Transverse colon (tissue), 4 donors: ENCODE results near the gene RSPO3. TPM values are rescaled to one million over a fixed set of nuclear protein-coding genes. Genes with fewer than 3 reads are reported as not detected.
A peak's percentile ranks its signal among the peaks of the same experiment; 100 is the strongest.

ENCODE experiments used
- DNase-seq: peaks from one replicate; pipeline ENCODE4 v3.0.0-alpha.2; 2019
- H3K27ac ChIP-seq, 4 donors: fragments of 200-600 bp; sonication (generic); 2 replicates each; pipeline ENCODE4 v1.5.1; 2016 to 2018; ENCODE audit warnings: inconsistent platforms in 4 of 4
- H3K27me3 ChIP-seq: fragments of 200-600 bp; sonication (generic); 2 replicates; pipeline ENCODE4 v1.5.1; 2017; ENCODE audit warnings: inconsistent platforms
- H3K36me3 ChIP-seq, 4 donors: fragments of 200-600 bp; sonication (generic); 2 replicates each; pipeline ENCODE4 v1.5.1; 2017 to 2019; ENCODE audit warnings: inconsistent platforms in 4 of 4
- H3K4me1 ChIP-seq, 4 donors: fragments of 200-600 bp; sonication (generic); 2 replicates each; pipeline ENCODE4 v1.5.1; 2017 to 2020; ENCODE audit warnings: inconsistent platforms in 4 of 4
- H3K4me3 ChIP-seq, 4 donors: fragments of 200-600 bp; sonication (generic); 1 replicate in 1 of 4; 2 replicates in 3 of 4; pipeline versions ENCODE4 v1.5.1 to v1.6.1; 2017 to 2019; ENCODE audit warnings: inconsistent platforms in 4 of 4
- H3K9me3 ChIP-seq, 2 donors: fragments of 200-600 bp; sonication (generic); 2 replicates each; pipeline ENCODE4 v1.5.1; 2017 to 2019; ENCODE audit warnings: inconsistent platforms in 2 of 2
- CTCF ChIP-seq, 5 experiments: fragments of 200-600 bp in 3 of 5; fragments of 450-650 bp in 2 of 5; sonication (generic) in 3 of 5; IDR thresholded peaks; 1 replicate in 2 of 5; 2 replicates in 3 of 5; pipeline ENCODE4 v1.5.1; 2016 to 2017; ENCODE audit warnings: antibody characterized with exemption in 5 of 5, inconsistent platforms in 3 of 5, mild to moderate bottlenecking in 2 of 5, moderate library complexity in 1 of 5
- EP300 ChIP-seq: sonication (generic); formaldehyde crosslinking; IDR thresholded peaks from one replicate; pipeline ENCODE4 v1.6.1; 2017; ENCODE audit warnings: antibody characterized with exemption, low read depth
- POLR2A ChIP-seq: fragments of 450-650 bp; IDR thresholded peaks from one replicate; pipeline ENCODE4 v1.6.1; 2016; ENCODE audit warnings: antibody characterized with exemption, mild to moderate bottlenecking, moderate library complexity
- POLR2AphosphoS5 ChIP-seq, 3 donors: sonication (generic); formaldehyde crosslinking; IDR thresholded peaks; one replicate each; pipeline ENCODE4 v1.6.1; 2016; ENCODE audit warnings: antibody characterized with exemption in 3 of 3
- WGBS, 2 donors: methylation state at CpG; one replicate each; pipeline ENCODE4 v1.1.5; 2018; ENCODE audit warnings: low coverage in 1 of 2; 5-methylcytosine and 5-hydroxymethylcytosine counted together
- in situ Hi-C, 4 donors: fragments of 200-750 bp; cut with MboI; loops; one replicate each; pipeline versions ENCODE4 v1.15.0 to v1.15.1; 2017; ENCODE audit warnings: low sequenced_read_pairs in 3 of 4, low pct_ligation_motif_present in 1 of 4, low pct_unique_long_range_greater_than_20kb in 1 of 4
- intact Hi-C: fragments of 100-400 bp; cut with DNase I; formaldehyde crosslinking; loops from one replicate; pipeline ENCODE4 v1.15.1; 2023; ENCODE audit warnings: low total_unique reads
- total RNA-seq, 4 donors: library from RNA; depleted of rRNA; stranded (reverse); fragments of >200 nt; gene quantifications; one replicate each; pipeline ENCODE4 v1.1.0, GENCODE V29; 2016

Gene RSPO3
- total RNA-seq, 4 donors from 2014 or later: 0.80 to 5.2 (median 2.7) TPM

- Histone ChIP-seq H3K27me3 (peaks cover 72% of the 10 kb centered on the region), H3K27ac (peak overlapping the region; percentile 12 to 67 (median 44)), H3K36me3 (no peaks in the 10 kb centered on the region), H3K4me1 (peaks cover 0 to 29% (median 11%) of the 10 kb centered on the region in 4 donors), H3K9me3 (no peaks in the 10 kb centered on the region), H3K4me3 (peak overlapping the region; percentile 38 to 52 (median 44))
- intact Hi-C loops: no loop called here
- WGBS, 2 donors: 0 to 3% methylated on average over 9 to 67 of the region's 82 CpGs
- in situ Hi-C loops: no loop called here
- no peak for TF ChIP-seq POLR2A
- TF ChIP-seq POLR2AphosphoS5 (IDR thresholded peaks at IDR 0.05): no peak
- no peak for TF ChIP-seq EP300
- TF ChIP-seq CTCF (IDR thresholded peaks at IDR 0.05): no peak
- no peak for DNase-seq
Measured at GRCh38 chr6:127119102-127120022, 891 bp downstream of the RSPO3 start.

- no peak for TF ChIP-seq POLR2AphosphoS5 (IDR thresholded peaks at IDR 0.05)
- no peak for TF ChIP-seq POLR2A
- no peak for TF ChIP-seq CTCF (IDR thresholded peaks at IDR 0.05)
- TF ChIP-seq EP300: no peak
- WGBS, 2 donors: 7% methylated on average over 30 of the region's 37 CpGs; no CpG with 5 or more reads in 1 of the 2 donors
- DNase-seq: no peak
- H3K4me1 ChIP-seq: peaks cover 0 to 29% (median 11%) of the 10 kb centered on the region in 4 donors
- peak overlapping the region; percentile 12 to 67 (median 44) for H3K27ac ChIP-seq
- no peaks in the 10 kb centered on the region for H3K36me3 ChIP-seq
- H3K4me3 ChIP-seq: peak overlapping the region; percentile 38 to 52 (median 44)
- intact Hi-C loops: no loop called here
- H3K27me3 ChIP-seq: peaks cover 71% of the 10 kb centered on the region
- in situ Hi-C loops: no loop called here
- no peaks in the 10 kb centered on the region for H3K9me3 ChIP-seq
Measured at GRCh38 chr6:127120023-127120786, 1.7 kb downstream of the RSPO3 start.

GRCh38 chr6:127120787-127121636 is 2.5 kb downstream of the RSPO3 start:
- intact Hi-C loops (no loop called here), in situ Hi-C loops (no loop called here)
- Histone ChIP-seq H3K9me3 (no peaks in the 10 kb centered on the region), H3K27me3 (peaks cover 66% of the 10 kb centered on the region), H3K4me3 (peak overlapping the region in 3 of 4 donors; percentile 38 to 52 (median 48)), H3K27ac (peak overlapping the region in 3 of 4 donors; percentile 12 to 67 (median 42)), H3K4me1 (peaks cover 0 to 29% (median 11%) of the 10 kb centered on the region in 4 donors), H3K36me3 (no peaks in the 10 kb centered on the region)
- DNase-seq: peak; percentile 68
- no peak for TF ChIP-seq EP300
- no peak for TF ChIP-seq POLR2AphosphoS5 (IDR thresholded peaks at IDR 0.05)
- TF ChIP-seq POLR2A: no peak
- peak; percentile 45 to 60 (median 52) for TF ChIP-seq CTCF (IDR thresholded peaks at IDR 0.05)
- WGBS, 2 donors: 7 to 17% methylated on average over 7 to 35 of the region's 35 CpGs
